Stimulated activated CD8-positive, alpha-beta memory T cell treated with anti-CD3 and anti-CD28 coated beads, Interleukin-15, amount 100 ng/mL, for 1 hour (primary cell): ENCODE measurements around the gene KLRC4.
"Not testable (repeated sequence)": the region's sequence is repeated elsewhere in the genome, so short reads cannot be mapped to it uniquely, and the experiment has no call there.

Experiments used
- DNase-seq: peaks from one replicate; pipeline ENCODE4 v3.0.0-alpha.2; 2020; ENCODE audit warnings: low read depth

Gene KLRC4, protein sequence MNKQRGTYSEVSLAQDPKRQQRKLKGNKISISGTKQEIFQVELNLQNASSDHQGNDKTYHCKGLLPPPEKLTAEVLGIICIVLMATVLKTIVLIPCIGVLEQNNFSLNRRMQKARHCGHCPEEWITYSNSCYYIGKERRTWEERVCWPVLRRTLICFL

DNA sequence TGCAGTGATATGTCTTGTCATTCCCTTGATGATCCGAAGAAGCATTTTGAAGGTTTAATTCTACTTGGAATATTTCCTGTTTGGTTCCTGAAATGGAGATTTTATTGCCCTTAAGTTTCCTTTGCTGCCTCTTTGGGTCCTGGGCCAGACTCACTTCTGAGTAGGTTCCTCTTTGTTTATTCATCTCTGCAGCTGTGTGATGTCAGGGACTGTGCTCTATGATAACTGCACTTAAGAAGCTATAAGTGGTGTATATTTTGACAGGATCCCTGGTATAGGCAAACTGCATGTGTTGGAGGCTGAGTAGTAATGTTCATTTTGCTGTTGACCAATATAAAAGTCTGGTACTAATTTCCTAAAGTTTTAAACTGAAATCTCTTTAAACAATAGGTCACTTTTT lies at the start of gene KLRC4:
Gene KLRC4 (minus strand): TSS at position 366 of the 400 bp plus-strand sequence. CDS start 182 bp downstream, at position 184.
- no peak for DNase-seq

DNA sequence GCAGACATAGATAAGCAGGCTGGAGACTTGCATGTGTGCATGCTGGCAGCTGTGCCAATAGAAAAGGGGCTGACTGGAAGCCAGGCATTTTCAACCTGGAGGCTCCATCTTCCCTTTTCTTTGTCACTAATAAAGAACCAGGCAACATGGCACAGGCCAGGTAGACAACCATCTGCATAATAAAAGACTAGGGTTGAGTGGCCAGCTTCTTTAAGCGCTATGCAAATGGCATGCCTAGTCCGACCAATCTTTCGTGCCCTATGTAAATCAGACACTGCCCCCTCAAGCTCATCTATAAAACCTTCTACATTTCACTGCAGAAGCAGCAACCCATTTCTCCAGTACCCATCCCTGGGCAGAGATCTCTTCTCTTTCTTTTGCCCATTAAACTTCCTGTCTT lies 48.2 kb upstream of the KLRC4 start:
- DNase-seq, result no peak

DNA sequence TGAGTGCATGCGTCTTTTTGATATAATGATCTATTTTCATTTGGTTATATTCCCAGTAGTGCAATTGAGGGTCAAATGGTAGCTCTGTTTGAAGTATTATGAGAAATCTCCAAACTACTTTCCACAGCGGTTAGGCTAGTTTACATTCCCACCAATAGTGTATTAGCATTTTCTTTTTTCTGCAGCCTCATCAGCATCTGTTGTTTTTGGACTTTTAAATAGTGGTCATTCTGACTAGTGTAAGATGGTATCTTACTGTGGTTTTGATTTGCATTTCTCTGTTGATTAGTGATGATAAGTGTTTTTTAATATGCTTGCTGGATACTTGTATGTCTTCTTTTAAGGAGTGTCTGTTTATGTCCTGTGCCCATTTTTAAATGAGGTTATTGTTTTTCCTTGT lies 47.3 kb upstream of the KLRC4 start:
- no peak for DNase-seq

DNA sequence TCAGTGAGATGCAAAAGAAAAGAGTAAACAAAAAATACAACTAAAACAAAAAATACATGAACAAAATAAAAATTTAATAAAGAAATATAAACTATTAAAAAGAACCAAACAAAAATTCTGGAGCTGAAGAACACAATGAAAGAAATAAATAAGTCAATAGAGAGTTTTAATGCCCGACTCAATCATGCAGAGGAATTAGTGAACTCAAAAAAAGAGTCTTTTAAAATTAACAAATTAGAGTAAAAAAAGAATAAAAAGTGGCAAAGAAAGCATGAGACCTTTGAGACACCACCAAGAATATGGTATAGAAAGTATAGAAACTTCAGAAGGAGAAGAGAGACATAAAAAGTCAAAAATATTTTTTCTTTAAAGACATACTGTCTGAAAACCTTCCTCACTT lies 46.2 kb upstream of the KLRC4 start:
- no peak for DNase-seq

DNA sequence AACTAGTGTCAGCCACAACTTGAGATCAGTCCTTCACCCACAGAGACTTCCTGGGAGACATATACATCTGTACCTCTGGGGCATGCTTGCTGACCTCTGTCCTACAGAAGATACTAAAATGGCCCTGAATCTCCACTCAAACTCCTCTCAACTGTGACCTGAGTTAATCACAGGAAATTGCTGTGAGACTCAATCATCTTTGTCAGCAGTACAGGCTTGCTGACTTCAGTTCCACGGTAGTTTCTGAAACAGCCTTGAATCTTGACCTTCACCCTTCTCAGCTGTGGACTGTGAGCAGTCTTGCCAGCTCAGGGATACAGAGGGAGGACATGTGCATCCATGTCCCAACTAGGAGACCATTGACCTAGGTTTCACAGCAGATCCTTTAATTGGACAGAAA lies 45.0 kb upstream of the KLRC4 start:
- DNase-seq, result no peak

DNA sequence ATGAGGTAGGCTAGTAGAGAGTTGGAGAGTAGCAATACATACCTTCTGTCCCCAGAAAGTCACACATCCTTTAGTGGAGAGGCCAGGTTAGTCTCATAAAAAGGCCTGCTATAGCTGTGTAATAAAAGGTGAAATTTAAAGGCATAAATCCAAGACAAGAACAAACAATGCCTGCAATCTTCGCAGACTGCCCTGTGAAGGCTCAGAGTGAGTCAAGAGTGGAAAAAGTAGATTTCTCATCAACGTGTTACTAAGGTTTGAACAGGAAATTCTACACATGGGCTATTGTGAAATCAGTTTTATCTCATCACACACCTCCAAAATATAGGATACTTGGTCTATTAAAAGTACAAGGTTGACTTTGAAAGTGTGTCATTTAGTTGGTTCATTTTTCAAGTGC lies 43.6 kb upstream of the KLRC4 start, which contains the start of gene KLRC1:
Gene KLRC1 (minus strand): TSS at position 222 of the 400 bp plus-strand sequence. CDS start 2,221 bp downstream, outside the sequence.
- DNase-seq, result no peak

DNA sequence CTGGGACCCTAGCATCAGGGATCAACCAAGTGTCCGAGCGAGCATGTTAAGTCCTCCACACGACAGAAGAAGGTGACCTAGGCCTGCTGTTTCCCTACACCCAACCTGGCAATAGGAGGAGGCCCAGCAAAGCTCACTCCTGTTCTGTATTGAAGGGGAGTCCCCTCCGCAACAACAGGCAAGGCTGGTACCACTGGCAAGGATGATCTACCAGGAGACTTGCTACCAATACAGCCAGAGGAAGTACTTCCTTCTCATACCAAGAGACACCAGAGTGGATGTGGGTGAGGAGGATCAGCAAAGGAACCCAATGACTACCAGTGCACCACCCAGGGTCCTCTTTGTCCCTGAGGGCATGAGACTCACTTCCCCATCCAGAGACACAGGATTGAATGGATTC lies 38.7 kb upstream of the KLRC4 start:
- DNase-seq, result no peak

DNA sequence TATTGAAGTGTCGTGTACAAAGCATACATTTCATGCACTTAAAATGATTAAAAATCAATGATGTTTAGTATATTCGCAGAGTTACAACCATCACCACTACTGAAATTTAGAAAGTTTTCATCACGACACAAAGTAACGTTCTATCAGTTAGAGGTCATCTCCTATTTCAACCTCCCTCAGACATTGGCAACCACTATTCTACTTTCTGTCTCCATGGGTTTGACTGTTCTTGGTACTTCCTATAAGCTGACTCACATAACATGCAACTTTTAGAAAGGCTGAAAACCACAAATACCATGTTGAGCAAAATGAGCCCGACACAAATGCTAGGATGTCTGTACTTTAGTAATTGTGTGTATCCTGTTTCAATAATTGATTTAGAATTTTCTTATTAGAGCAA lies 36.5 kb upstream of the KLRC4 start:
- DNase-seq, result not testable (repeated sequence)

DNA sequence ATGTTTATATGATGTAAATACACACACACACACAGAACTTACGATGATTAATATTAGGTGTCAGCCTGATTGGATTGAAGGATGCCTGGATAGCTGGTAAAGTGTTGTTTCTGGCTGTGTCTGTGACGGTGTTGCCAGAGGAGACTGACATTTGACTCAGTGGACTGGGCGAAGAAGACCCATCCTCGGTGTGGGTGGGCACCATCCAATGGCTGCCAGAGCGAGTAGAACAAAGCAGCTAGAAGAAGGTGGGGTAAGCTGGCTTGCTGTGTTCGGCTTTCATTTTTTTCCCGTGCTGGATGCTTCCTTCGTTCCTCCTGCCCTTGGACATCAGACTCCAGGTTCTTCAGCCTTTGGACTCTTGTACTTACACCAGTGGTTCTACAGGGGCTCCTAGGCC lies 31.6 kb upstream of the KLRC4 start:
- DNase-seq, result not testable (repeated sequence)

DNA sequence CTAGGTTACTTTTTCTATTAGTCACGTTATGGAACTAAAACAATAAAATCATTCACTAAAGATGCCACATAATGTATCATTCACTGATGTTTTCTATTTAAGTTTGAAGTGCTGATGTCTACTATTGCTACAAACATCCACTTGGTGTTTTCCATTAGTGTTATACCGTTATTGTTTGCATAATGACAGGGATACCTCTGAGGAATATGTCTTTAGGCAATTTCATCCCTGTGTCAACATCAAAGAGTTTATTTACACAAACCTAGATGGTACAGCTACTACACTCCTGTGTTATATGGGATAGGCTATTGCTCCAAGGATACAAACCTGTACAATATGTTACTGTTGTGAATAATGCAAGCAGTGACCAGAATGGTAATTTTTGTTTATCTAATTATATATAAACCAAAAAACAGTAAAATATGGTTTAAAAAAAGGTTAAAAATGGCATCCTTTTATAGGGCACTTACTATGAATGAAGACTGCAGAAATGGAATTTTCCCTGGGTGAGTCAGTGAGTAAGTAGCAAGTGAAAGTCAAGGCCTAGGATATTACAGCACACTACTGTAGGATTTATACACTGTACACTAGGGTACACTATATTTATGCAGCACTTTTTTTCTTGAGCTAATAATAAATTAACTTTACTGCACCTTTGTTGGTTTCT lies 30.2 kb upstream of the KLRC4 start:
- not testable (repeated sequence) for DNase-seq

DNA sequence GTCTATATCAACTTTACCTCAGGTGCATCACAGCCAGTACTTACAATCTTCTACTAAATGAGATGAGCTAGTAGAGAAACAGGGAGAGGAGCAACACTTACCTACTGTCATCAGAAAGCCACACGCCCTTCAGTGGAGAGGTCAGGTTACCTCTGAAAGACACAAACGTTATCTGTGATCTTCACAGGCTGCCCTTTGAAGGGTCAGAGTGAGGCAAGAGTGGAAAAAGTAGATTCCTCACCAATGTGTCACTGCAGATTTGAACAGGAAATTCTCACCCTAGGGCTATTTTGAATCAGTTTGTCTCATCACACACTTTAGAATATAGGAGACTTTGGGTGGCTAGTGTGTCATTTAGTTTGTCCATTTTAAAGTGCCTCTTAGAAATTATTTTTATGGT lies 28.0 kb upstream of the KLRC4 start:
- not testable (repeated sequence) for DNase-seq

DNA sequence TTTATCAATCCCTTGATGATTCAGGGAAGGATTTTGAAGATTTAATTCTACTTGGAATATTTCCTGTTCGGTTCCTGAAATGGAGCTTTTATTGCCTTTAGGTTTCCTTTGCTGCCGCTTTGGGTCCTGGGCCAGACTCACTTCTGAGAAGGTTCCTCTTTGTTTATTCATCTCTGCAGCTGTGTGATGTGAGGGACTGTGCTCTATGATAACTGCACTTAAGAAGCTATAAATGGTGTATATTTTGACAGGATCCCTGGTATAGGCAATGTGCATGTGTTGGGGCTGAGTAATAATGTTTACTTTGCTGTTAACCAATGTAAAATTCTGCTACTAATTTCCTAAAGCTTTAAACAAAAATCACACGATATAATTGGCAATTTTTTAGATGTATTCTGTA lies 26.3 kb upstream of the KLRC4 start, which contains the start of gene KLRC2:
Gene KLRC2 (minus strand): TSS at position 195 of the 400 bp plus-strand sequence. CDS start 24 bp downstream, at position 171.
- DNase-seq, result not testable (repeated sequence)

DNA sequence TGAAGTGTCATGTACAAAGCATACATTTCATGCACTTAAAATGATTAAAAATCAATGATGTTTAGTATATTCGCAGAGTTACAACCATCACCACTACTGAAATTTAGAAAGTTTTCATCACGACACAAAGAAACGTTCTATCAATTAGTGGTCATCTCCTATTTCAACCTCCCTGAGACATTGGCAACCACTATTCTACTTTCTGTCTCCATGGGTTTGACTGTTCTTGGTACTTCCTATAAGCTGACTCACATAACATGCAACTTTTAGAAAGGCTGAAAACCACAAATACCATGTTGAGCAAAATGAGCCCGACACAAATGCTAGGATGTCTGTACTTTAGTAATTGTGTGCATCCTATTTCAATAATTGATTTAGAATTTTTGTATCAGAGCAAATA lies 21.1 kb upstream of the KLRC4 start:
- not testable (repeated sequence) for DNase-seq

DNA sequence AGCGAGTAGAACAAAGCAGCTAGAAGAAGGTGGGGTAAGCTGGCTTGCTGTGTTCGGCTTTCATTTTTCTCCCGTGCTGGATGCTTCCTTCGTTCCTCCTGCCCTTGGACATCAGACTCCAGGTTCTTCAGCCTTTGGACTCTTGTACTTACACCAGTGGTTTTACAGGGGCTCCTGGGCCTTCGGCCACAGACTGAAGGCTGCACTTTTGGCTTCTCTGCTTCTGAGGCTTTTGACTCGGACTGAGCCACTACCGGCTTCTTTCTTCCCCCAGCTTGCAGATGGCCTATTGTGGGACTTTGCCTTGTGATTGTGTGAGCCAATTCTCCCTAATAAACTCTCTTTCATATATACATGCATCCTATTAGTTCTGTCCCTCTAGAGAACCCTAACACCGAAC lies 16.4 kb upstream of the KLRC4 start:
- DNase-seq, result not testable (repeated sequence)

DNA sequence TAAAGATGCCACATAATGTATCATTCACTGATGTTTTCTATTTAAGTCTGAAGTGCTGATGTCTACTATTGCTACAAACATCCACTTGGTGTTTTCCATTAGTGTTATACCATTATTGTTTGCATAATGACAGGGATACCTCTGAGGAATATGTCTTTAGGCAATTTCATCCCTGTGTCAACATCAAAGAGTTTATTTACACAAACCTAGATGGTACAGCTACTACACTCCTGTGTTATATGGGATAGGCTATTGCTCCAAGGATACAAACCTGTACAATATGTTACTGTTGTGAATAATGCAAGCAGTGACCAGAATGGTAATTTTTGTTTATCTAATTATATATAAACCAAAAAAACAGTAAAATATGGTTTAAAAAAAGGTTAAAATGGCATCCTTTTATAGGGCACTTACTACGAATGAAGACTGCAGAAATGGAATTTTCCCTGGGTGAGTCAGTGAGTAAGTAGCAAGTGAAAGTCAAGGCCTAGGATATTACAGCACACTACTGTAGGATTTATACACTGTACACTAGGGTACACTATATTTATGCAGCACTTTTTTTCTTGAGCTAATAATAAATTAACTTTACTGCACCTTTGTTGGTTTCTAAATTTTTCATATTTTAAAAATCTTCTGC lies 14.8 kb upstream of the KLRC4 start:
- DNase-seq, result not testable (repeated sequence)

DNA sequence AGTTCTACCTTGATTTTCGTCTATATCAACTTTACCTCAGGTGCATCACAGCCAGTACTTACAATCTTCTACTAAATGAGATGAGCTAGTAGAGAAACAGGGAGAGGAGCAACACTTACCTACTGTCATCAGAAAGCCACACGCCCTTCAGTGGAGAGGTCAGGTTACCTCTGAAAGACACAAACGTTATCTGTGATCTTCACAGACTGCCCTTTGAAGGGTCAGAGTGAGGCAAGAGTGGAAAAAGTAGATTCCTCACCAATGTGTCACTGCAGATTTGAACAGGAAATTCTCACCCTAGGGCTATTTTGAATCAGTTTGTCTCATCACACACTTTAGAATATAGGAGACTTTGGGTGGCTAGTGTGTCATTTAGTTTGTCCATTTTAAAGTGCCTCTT lies 12.6 kb upstream of the KLRC4 start:
- DNase-seq, result not testable (repeated sequence)

DNA sequence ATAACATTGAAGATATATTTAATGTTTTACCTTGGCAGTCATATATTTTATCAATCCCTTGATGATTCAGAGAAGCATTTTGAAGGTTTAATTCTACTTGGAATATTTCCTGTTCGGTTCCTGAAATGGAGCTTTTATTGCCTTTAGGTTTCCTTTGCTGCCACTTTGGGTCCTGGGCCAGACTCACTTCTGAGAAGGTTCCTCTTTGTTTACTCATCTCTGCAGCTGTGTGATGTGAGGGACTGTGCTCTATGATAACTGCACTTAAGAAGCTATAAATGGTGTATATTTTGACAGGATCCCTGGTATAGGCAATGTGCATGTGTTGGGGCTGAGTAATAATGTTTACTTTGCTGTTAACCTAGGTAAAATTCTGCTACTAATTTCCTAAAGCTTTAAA lies 10.8 kb upstream of the KLRC4 start, which contains the start of gene KLRC3:
Gene KLRC3 (minus strand): TSS at position 262 of the 400 bp plus-strand sequence. CDS start 45 bp downstream, at position 217.
- DNase-seq, result not testable (repeated sequence)

DNA sequence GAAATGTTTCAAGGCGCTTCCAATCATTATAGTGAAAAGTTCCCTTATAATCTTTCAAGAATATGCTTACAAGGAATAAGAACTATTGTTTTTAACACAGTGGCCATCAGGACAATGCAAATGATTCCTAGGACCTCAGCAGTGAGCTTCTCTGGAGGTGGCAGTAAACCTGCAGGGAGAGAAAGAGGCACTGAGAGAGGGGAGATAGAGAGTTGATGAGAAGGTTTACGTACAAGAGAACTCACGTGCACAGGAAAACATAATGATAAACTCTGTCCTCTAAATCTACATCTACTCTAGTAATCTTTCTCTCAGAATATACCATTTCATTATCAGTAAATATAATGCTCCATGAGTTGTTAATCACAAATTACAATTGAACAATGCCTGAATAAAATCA lies 715 bp downstream of the KLRC4 start:
- DNase-seq, result no peak

DNA sequence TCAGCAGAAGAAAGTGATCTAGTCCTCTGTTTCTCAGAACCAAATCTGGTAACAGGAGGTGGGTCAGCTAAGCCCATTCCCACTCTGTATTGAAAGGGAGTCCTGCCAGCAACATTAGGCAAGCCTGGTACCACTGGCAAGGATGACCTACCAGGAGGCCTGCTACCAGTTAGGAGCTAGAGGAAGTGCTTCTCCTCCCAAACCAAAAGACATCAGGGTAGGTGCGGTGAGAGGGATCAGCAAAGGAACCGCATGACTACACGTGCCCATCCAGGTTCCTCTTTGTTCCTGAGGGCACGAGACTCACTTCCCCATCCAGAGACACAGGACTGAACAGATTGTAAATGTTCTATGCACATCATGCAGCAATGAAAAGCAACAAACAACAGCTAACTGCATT lies 2.8 kb downstream of the KLRC4 start:
- DNase-seq, result no peak

DNA sequence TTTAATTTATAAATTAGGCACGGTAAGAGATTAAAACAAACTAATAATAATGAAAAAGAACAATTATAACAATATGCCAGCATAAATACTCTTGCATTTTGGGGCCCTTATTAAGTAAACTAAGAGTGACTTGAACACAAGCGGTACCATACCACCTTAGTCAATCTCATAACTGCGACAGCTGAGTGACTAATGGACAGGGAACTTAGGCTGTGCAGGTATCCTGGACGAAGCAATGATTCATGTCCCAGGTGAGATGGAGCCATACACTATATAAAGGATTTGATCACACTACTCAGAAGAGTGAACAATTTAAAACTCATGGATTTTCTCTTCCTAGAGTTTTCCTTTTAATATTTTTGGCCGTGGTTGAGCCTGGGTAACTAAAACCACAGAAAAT lies 4.3 kb downstream of the KLRC4 start:
- DNase-seq, result no peak

DNA sequence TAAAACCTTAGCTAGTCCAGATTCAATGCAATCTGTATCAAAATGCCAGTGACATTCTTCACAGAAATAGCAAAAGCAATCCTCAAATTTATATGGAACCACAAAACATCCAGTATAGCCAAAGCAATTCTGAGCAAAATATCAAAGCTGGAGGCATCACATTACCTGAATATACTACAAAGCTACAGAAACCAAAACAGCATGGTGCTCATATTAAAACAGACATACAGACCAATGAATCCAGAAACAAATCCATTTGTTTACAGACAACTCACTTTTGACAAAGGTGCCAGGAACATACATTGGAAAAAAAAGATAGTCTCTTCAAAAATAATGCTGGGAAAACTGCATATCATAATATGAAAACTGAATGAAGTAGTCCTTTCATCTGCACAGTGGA lies 4.8 kb downstream of the KLRC4 start:
- DNase-seq, result no peak

DNA sequence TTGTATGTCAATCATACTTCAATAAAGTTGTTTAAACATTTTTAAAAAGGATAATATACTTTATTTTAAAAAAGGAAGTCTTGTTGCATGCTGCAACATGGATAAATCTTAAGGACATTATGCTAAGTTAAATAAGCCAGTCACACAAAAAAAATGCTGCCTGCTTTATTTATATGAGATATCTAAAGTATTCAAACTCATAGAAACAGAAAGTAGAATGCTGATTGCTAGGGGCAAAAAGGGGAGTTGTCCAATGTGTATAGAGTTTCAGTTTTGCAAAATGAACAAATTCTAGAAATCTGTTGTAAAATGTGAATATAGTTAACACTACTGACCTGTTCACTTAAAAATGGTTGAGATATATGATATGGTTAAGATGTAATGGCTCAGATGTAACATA lies 8.7 kb downstream of the KLRC4 start:
- no peak for DNase-seq

DNA sequence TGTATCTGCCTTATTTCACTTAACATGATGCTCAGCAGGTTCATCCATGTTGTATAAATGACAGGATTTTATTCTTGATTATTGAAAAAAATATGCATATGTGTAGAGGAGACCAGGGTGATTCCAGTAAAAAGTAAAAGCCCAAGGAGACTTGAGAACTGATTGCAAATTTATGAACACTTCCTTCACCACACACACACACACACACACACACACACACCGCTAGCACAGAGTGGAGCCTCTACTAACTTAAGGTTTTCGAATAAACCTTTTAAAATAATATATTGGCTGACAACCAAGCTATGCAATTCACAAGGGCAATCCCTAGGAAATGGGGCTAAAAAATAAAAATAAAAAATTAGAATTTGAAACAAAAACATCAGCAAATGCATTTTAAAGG lies 11.4 kb downstream of the KLRC4 start:
- DNase-seq, result no peak
